SIG-M5 (cell line): Measurements from ENCODE around the gene IER5.

Source experiments
- DNase-seq: peaks from one replicate; lab custom pipeline; 2025; lab: John Stamatoyannopoulos, UW

The IER5 gene

DNA sequence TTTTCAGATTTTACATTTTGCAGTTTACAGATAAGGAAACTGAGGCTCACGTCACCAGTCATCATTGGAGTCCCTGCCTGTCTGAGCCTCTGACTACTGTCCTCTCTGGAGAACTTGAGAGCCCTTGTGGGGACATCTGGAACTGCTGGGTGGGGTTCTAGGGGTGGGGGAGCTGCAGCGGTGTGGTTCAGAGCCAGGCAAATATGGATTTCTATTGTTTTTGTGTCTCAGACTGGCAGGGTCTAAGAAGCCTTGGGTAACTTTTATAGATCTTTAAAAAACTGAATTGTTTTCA lies 46.9 kb downstream of the IER5 start:
- DNase-seq = no peak

DNA sequence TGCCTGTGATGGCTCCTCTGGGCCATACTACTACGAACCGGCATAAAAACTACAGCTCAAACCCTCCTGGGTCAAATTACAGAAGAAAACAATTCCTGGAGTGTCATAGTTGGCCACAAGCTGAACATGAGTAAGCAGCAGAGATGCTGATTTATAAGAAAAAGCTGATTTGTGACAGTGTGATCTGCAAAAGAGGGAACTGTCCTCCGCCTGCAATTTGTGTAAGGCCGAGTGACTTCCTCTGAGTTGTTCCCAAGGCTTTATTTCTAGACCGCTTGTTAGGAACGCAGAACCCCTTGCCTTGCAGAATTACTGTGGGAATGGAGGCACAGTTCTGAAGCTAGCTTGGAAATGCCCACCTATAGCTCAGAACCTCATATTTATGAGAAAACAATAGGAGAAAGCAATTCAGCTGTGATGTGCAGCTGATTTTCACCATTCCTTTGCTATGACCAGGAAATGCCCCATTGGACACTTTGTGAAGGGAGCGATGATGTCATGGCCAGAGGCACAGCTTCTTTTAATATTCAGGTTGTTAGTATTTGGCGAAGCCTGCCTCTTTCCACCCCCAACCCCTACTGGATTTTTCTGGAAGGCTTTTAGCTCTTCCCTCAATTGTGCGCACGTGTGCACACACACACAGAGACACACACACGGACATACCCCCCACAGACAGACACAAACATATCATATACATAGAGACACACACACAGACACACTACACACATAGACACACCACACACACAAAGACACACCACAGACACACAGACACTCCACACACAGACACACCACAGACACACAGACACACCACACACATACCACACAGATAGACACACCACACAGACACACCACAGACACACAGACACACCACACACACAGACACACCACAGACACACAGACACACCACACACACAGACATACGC lies 47.6 kb downstream of the IER5 start:
- no peak for DNase-seq

DNA sequence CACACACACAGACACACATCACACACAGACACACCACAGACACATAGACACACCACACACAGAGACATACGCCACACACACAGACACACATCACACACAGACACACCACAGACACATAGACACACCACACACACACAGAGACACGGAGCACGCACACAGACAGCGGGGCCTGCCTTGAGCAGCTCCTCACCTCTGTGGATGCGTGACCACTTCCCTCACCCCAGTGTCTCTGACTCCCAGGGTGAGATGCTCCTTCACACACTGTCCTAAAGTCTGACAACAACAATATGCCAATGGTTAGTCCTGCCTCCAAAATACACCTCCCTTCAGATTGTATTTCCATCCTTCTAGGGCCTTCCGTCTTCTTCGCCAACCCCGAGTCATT lies 48.2 kb downstream of the IER5 start:
- no peak for DNase-seq

DNA sequence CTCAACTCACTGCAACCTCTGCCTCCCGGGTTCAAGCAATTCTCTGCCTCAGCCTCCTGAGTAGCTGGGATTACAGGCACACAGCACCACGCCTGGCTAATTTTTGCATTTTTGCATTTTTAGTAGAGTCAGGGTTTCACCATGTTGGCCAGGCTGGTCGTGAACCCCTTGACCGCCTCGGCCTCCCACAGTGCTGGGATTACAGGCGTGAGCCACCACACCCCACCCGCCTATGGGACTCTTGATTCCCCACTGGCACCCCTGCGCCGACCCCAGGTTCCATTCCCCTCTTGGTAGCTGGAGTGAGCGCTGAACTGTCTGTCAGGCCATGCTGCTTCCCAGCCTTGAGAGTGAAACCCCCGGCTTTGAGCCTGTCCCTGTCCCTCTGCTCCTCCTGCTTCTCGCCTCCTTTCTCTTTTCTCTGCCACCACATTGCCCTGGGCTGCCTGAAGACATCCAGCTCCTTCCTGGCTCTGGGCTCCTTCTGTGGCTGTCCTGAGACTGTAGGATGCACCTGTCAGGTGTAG lies 48.8 kb downstream of the IER5 start:
- no peak for DNase-seq

DNA sequence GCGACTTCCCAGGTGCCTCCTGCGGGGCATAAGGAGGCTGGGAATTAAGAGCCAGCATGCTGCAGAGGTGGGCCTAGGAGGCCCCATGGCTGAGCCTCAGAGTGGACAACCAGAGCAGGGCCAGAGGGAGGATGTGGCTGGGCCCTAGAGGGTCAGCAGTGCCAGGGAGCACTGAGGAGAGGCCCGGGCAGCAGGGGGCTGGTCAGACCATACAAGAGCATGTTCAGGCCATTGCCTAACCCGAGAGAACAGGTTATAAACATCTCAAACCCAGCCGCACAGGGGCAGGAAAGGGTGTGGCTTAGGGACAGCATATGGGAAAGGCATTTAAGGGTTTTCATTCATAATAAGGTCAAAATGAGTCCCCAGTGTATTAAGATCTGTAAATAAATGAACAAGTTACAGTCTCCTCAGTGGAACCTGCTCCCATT lies 51.1 kb downstream of the IER5 start:
- no peak for DNase-seq

DNA sequence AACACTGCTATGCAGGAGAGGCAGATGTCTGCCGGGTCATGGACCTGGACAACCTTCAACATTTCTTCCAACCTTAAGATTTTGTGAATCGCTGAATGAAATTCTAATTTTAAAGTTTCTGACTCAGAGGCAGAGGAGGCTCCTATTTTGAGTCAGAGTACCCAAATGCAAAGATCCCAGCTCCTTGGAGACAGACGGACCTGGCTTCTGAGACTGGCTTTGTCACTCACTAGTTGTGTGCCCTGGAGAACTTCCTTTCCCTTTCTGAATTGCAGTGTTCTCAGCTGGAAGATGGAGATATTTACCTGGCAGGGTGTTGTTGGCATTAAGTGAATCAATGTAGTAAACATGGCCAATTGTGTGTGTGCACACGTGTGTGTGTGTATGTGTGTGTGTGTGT lies 51.9 kb downstream of the IER5 start:
- DNase-seq = no peak

DNA sequence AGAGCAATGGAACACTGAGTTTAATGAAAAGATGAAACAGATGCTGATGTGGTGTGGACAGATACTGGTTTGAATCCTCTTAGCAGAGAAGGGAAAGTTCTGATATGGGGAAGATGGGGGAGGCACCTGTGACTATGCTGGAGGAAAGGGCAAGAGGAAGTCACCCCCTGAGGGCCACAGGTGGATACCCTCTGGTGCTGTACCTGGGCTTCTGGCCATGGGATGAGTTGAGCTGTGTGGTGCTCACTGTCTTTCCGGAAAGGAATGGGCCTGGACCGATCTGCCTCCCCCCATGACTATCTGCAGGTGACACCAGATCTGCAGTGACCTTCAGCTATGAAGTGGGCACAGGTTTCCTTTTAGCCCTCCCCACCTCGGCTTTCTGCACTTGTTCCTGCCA lies 52.4 kb downstream of the IER5 start:
- DNase-seq = no peak

DNA sequence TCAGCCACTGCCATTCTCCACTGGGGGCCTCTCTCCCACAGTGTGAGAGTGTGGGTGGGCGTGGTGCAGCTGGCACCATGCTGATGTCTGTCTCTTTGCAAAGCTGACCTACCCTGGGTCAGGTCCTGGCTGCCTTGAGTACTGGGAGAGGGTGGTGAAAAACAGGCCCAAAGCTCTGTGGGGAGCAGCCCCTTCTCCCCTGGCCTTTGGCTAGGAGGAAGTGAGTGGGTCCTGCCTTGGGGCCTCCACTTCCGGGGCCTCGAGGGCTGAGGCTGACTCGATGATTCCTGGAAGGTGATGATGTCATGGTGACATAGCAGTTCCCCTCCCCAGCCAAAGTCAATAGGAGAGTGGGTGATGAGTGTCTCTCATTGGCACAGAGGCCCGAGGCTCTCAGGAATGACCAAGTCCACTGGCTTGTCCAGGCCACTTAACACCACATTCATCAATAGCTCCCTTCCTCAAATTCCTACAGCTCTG lies 53.0 kb downstream of the IER5 start:
- no peak for DNase-seq
